Endothelial cell of umbilical vein (primary cell): ENCODE measurements around the gene DLGAP1. TPM values are rescaled to one million over a fixed set of nuclear protein-coding genes. Genes with fewer than 3 reads are reported as not detected.

Source experiments
- BruUV-seq: library from RNA; stranded (reverse); fragments of 400-500 nt; replicated peaks from 2 replicates; lab custom pipeline; 2021; lab: Mats Ljungman, UMichigan
- CTCF ChIA-PET: fragments of 300-600, 350-600 bp; sonication (Branson Sonifier 250); formaldehyde crosslinking; loops from one replicate; lab custom pipeline; 2021; ENCODE audit warnings: antibody characterized with exemption, inconsistent platforms; lab: Charles Lee
- POLR2A ChIA-PET: fragments of 300-600, 350-600 bp; sonication (Branson Sonifier 250); formaldehyde crosslinking; loops from one replicate; lab custom pipeline; 2021; ENCODE audit warnings: antibody characterized with exemption, inconsistent platforms; lab: Charles Lee
- DNase-seq: peaks from one replicate; pipeline ENCODE4 v3.0.0-alpha.2; 2011; ENCODE audit warnings: low read depth, low spot score
- FAIRE-seq: peaks from 2 replicates; lab custom pipeline; 2011; peaks lifted over from hg19 to GRCh38; lab: Jason Lieb, UNC
- H2AFZ ChIP-seq: 2 replicates; pipeline ENCODE4 v1.6.0; 2012; ENCODE audit warnings: low read depth, low read length, control low read depth, inconsistent platforms
- H3K27ac ChIP-seq: 2 replicates; pipeline ENCODE4 v1.5.1; 2011; ENCODE audit warnings: low read depth, mild to moderate bottlenecking, control low read depth, low read length, moderate library complexity; ENCODE audit not compliant: insufficient read depth
- H3K27me3 ChIP-seq, 2 experiments: 2 replicates each; pipeline versions ENCODE4 v1.6.0 to v1.6.1; 2011; ENCODE audit warnings: low read length in 2 of 2, mixed read lengths in 1 of 2; ENCODE audit not compliant: control insufficient read depth in 2 of 2, insufficient read depth in 2 of 2
- H3K36me3 ChIP-seq, 2 experiments: 2 replicates in 1 of 2; 3 replicates in 1 of 2; pipeline ENCODE4 v1.5.1; 2011; ENCODE audit warnings: low read length in 2 of 2, mild to moderate bottlenecking in 1 of 2, moderate library complexity in 1 of 2; ENCODE audit not compliant: control insufficient read depth in 2 of 2, insufficient read depth in 2 of 2; ENCODE audit errors: extremely low read depth in 1 of 2
- H3K4me1 ChIP-seq: 3 replicates; pipeline ENCODE4 v1.5.1; 2011; ENCODE audit warnings: mild to moderate bottlenecking, low read length; ENCODE audit not compliant: control insufficient read depth, insufficient read depth; ENCODE audit errors: extremely low read depth
- H3K4me2 ChIP-seq: 2 replicates; pipeline ENCODE4 v1.6.1; 2011; ENCODE audit warnings: low read length, control low read depth, mixed read lengths; ENCODE audit not compliant: insufficient read depth
- H3K4me3 ChIP-seq, 3 experiments: fragments of 200-600 bp in 1 of 3; sonication (generic), shearing (Covaris generic) in 1 of 3; replicated peaks in 1 of 3; 2 replicates each; pipeline ENCODE4 v1.5.1; 2011 to 2016; ENCODE audit warnings: control low read depth in 3 of 3, low read length in 3 of 3, mild to moderate bottlenecking in 2 of 3, inconsistent platforms in 1 of 3, low read depth in 1 of 3, moderate library complexity in 1 of 3; ENCODE audit not compliant: insufficient read depth in 1 of 3
- H3K79me2 ChIP-seq: 2 replicates; pipeline ENCODE4 v1.6.0; 2012; ENCODE audit warnings: low read length, inconsistent platforms; ENCODE audit not compliant: control insufficient read depth, insufficient read depth
- H3K9ac ChIP-seq: replicated peaks from 2 replicates; pipeline ENCODE3; 2011; ENCODE audit warnings: low read length, control low read depth; ENCODE audit not compliant: insufficient read depth; ENCODE audit errors: extremely low read depth
- H3K9me1 ChIP-seq: replicated peaks from 3 replicates; pipeline ENCODE4 v1.6.0; 2011; ENCODE audit warnings: mild to moderate bottlenecking, low read length; ENCODE audit not compliant: control insufficient read depth, insufficient read depth; ENCODE audit errors: extremely low read depth
- H3K9me3 ChIP-seq: replicated peaks from 2 replicates; pipeline ENCODE4 v1.5.1; 2012; ENCODE audit warnings: low read length, inconsistent platforms; ENCODE audit not compliant: control insufficient read depth, insufficient read depth
- H4K20me1 ChIP-seq: replicated peaks from 2 replicates; pipeline ENCODE3; 2011; ENCODE audit warnings: mild to moderate bottlenecking, low read length; ENCODE audit not compliant: control insufficient read depth, insufficient read depth; ENCODE audit errors: extremely low read depth
- CTCF ChIP-seq, 2 donors: IDR thresholded peaks; 1 replicate in 1 of 2; 2 replicates in 1 of 2; pipeline ENCODE4 v1.5.1; 2011; ENCODE audit warnings: low read length in 2 of 2, mild to moderate bottlenecking in 2 of 2, moderate library complexity in 2 of 2, control low read depth in 1 of 2, inconsistent platforms in 1 of 2, low read depth in 1 of 2; ENCODE audit not compliant: insufficient read depth in 1 of 2; ENCODE audit errors: extremely low read depth in 1 of 2
- EZH2 ChIP-seq: IDR thresholded peaks from 2 replicates; pipeline ENCODE4 v1.6.1; 2012; ENCODE audit warnings: borderline replicate concordance, low read depth, mild to moderate bottlenecking, moderate library complexity, low read length, inconsistent platforms; ENCODE audit not compliant: severe bottlenecking
- FOS ChIP-seq: IDR thresholded peaks from 2 replicates; pipeline ENCODE4 v1.6.1; 2011; ENCODE audit warnings: mild to moderate bottlenecking, low read length, moderate library complexity, borderline replicate concordance; ENCODE audit not compliant: insufficient read depth
- GATA2 ChIP-seq: IDR thresholded peaks from 2 replicates; pipeline ENCODE4 v1.7.0; 2011; ENCODE audit warnings: low read depth, mild to moderate bottlenecking, moderate library complexity, mixed read lengths, low read length; ENCODE audit not compliant: insufficient read length, insufficient read depth
- JUN ChIP-seq: IDR thresholded peaks from 2 replicates; pipeline ENCODE4 v1.6.1; 2011; ENCODE audit warnings: borderline replicate concordance, low read depth; ENCODE audit not compliant: insufficient read length, insufficient read depth
- MYC ChIP-seq: IDR thresholded peaks from one replicate; pipeline ENCODE4 v1.6.1; 2011; ENCODE audit warnings: mild to moderate bottlenecking, low read depth, low read length
- POLR2A ChIP-seq: IDR thresholded peaks from 2 replicates; pipeline ENCODE4 v1.6.1; 2012; ENCODE audit warnings: low read depth, mild to moderate bottlenecking, control low read depth, low read length
- POLR2AphosphoS5 ChIP-seq: IDR thresholded peaks from 2 replicates; pipeline ENCODE4 v1.6.1; 2012; ENCODE audit warnings: low read depth, mild to moderate bottlenecking, control low read depth, low read length, moderate library complexity; ENCODE audit not compliant: insufficient read depth
- dilution Hi-C: fragments of 300-500 bp; cut with MboI; formaldehyde crosslinking; loops from one replicate; pipeline ENCODE4 v1.15.0; 2019; ENCODE audit warnings: low sequenced_read_pairs; ENCODE audit not compliant: extremely low pct_ligation_motif_present
- intact Hi-C: fragments of 100-400 bp; cut with micrococcal nuclease; formaldehyde crosslinking; loops from one replicate; pipeline ENCODE4 v1.10.0; 2022
- polyA plus RNA-seq, 4 experiments: library from polyadenylated mRNA; depleted of rRNA in 3 of 4; stranded (reverse) in 3 of 4; unstranded in 1 of 4; fragments of >200 nt; gene quantifications; 2 replicates each; pipeline versions ENCODE4 v1.2.1 to v1.2.3, GENCODE V29; 2011 to 2012; ENCODE audit warnings: missing spikeins in 1 of 4
- total RNA-seq: library from RNA; stranded (reverse); gene quantifications from 2 replicates; pipeline ENCODE4 v1.2.3, GENCODE V29; 2021
- TF ChIP-seq, protein P1 (sequence below): IDR thresholded peaks from 2 replicates; pipeline ENCODE4 v1.6.1; 2011; ENCODE audit not compliant: insufficient read depth, insufficient read length

Gene DLGAP1
- total and polyA plus RNA-seq, 2 donors (not counting 3 experiments of a cell fraction or from before 2014, with no cell fraction given): 0.04 TPM; not detected in 1

DNA sequence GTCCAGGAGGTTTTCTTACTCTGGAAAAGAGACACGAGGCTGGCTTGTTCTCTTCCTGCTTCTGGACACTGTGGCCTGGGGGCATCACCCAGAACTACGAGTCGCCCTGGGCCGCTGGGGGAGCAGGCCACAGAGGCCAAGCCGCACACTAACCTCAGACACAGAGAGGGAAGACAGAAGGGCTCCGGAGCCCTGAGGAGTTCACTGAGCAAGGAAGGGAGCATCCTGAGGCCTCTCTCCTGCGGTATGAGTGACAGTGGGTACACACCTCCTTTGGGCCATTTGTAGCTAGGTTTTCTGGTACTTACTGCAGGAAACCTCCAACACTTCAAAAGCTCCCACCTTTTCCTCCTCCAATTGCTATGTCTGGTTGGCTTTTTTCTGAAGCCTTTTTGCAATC, 494.1 kb downstream of the DLGAP1 start:
- no peak for DNase-seq
- H3K9me1 ChIP-seq: no peaks in the 10 kb centered on the region
- H3K4me2 ChIP-seq: no peak overlapping the region
- ChIA-PET CTCF (no interaction called here), POLR2A (no interaction called here)
- H3K27me3 ChIP-seq: peaks cover 0 to 2% of the 10 kb centered on the region in 2 experiments
- no TSS peak for BruUV-seq
- H3K9me3 ChIP-seq: no peaks in the 10 kb centered on the region
- no peaks in the 10 kb centered on the region for H3K79me2 ChIP-seq
- H3K27ac ChIP-seq: no peak overlapping the region
- dilution Hi-C loops: no loop called here
- no peak overlapping the region for H2AFZ ChIP-seq
- H3K4me1 ChIP-seq: no peaks in the 10 kb centered on the region
- no peak overlapping the region for H3K9ac ChIP-seq
- intact Hi-C loops: no loop called here
- no peak for FAIRE-seq
- H3K4me3 ChIP-seq: no peak overlapping the region
- H4K20me1 ChIP-seq: no peaks in the 10 kb centered on the region
- no peaks in the 10 kb centered on the region for H3K36me3 ChIP-seq
- TF ChIP-seq POLR2AphosphoS5: no peak
- no peak for TF ChIP-seq POLR2A
- no peak for TF ChIP-seq GATA2
- no peak for TF ChIP-seq EZH2
- no peak for TF ChIP-seq FOS
- TF ChIP-seq, protein P1, sequence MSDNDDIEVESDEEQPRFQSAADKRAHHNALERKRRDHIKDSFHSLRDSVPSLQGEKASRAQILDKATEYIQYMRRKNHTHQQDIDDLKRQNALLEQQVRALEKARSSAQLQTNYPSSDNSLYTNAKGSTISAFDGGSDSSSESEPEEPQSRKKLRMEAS: no peak
- TF ChIP-seq MYC: no peak
- no peak for TF ChIP-seq CTCF (IDR thresholded peaks at IDR 0.05; ENCODE audit: extremely low read depth in 1 of 2, insufficient read depth in 1 of 2, low read depth in 1 of 2, low read length in 2 of 2)
- no peak for TF ChIP-seq JUN
